Esophagus mucosa (tissue), 1 donor: ENCODE results near the gene IRX4. TPM values are rescaled to one million over a fixed set of nuclear protein-coding genes. Genes with fewer than 3 reads are reported as not detected.

Experiments
- ATAC-seq: fragments of 200-7000 bp; cut with Tn5 transposase; one replicate; pipeline ENCODE4 v1.9.1; 2020
- total RNA-seq: library from RNA; stranded (reverse); gene quantifications from one replicate; pipeline ENCODE4 v1.2.4, GENCODE V29; 2023
- donor health status: DM: yes; HTN: yes; CAD: no.

Gene IRX4
- total RNA-seq, 1 donor from 2014 or later, result 10.3 TPM

DNA sequence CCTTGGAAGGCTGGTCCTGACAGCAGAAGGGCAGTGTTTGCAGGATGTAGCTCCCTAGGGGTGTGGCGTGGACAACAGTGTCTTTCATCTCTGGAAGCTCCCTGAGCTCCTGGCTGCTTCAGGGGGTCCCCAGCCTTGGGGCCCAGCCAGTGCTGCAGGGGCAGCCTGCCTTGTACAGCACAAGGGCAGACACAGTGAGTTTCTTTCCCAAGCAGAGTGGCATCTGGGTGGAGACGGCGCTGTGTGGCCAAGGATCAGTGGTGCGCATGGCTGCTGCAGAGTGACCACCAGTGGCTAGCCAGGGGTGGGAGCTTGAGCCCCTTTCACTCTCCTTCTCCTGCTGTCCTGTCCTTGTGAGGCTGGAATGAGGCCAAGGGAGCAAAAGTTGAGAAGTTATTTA lies 7.6 kb upstream of the IRX4 start:
- no peak for ATAC-seq

DNA sequence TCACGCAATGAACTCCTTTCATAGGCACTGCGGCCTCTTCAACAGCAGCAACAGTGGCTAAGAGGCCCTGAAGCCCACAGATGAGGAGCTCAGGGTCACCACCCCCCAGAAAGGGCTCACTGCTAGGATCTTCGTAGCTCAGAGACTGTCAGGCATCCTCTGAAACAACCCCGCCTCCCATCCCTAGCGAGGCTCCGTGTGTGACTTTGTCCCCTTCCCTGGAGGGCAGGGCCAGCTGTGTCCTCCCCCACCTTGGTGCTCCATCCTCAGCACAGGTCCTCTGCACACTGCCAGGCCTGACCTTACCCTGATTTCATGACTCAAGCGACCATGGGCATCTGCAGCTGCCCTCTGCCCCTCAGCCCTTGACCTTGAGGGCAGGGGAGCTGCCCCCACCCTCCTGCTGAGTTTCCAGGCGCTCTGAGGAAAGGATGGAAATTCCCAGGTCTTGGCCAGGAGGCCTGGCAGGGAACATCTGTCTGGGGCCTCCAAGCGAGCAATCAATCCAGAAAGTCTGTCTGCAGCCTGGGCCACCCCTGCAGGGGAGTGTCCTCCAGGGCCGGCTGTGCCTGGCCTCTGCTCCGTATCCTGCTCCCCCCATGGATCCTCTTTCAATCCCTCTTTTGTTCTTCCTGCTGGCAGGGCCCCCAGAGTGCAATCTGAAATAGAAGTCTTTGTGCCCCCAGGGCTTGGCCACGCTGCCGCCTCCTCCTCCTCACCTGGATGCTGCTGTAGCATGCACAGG lies 6.8 kb upstream of the IRX4 start:
- ATAC-seq, result no peak

DNA sequence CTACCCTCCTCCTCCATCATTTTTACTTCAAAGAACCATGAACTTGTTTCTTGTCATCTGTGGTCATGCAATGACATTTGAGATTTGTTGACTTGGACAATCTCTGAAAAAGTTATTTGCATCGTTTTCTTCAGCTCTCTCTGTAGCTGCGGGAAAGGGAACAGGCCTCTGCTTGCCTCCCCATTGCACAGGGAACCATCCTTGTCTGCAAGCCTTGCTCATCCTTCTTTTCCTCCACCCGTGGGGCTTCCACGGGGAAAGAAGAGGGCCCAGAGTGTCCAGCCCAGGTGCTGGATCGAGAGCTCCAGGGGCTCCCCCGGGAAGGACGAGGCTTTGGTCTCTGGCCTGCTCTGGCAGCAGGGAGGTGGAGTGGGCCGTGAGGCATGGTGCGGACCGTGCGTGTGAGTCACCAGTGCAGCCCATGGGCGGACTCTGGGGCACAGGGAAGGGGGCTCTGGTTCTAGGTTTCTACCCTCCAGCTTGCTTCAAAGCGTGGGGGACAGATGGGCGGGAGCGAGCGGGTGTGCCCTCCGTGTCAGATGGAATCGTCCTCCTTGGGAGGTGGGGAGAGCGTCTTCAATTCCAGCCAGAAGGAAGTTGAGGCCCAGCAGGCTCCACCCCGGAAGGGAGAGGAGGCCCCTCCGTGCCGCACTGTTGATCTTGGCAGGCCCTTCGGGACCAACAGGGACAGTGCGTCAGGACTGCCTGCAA lies 6.0 kb upstream of the IRX4 start:
- ATAC-seq, result peak; percentile 19

DNA sequence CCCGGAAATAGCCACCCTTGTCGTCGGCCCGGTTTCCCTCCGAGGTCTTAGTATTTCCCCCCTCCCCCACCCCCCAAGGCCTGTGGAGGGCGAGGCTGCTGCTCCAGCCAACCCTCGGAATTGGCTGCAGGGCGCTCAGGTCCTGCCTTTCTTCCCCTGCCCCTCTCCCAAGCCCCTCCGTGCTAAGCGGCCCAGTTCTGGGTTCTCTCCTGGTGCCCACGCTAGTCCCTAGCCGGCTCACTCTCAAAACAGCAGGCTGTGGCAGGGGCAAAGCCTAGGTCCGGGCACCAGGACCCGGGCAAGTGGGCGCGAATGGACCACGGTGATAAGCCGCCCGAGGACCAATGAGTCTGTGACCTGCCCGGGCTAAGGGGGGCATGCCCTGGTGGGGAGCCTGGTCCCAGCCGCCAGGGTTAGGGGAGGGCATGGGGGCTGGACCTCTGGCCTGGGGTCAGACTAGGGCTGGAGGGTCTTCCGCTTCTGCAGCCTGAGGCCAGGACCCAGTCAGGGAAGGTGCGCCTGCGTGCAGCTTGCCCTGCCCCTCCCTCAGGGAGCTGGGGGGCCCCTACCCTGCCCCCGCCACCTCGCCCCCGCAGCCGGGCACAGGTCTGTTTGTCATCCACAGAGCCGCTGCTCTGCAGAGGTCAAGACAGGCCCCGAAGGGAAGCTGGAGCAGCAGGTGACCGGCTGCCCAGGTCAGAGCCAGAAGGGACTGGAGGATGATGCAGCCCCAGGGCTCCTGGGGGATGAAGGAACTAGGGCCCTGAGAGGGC lies 5.0 kb upstream of the IRX4 start:
- no peak for ATAC-seq

DNA sequence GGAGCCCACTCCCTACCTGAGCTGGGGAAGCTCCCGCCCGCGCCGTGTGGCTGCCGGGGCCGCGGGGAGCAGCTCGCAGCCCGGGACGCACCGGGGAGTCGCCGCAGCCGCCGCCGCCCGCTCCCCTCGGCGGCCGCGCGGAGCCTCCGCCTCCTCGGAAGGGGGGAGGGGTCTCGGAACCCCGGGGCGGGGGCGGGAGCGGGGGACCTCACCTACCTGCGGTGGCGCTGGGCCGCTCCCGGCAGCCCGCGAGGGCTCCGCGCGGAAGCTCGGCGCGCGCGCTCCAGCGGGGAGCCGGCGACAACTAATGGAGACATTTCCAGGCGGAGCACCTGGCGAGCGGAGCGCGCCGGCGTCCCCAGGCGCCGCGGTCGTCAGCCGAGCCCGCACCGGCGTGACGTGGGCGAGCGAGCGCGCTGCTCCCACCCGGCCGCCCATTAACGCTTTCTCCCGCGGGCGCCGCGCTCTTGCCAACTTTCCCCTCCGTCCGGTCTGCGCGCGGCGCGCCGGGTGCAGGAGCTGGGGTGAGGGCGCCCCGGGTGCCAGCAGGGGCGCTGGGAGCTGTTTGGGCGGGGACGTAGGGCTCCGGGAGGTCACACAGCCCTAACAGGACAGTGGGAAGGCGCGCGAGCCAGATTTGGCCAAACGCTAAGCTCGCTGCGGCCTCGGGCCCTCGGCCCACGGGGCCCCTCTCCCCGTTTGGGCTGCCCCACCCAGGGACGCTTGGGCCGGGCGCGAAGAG lies 4.3 kb upstream of the IRX4 start:
- peak; percentile 1 for ATAC-seq

DNA sequence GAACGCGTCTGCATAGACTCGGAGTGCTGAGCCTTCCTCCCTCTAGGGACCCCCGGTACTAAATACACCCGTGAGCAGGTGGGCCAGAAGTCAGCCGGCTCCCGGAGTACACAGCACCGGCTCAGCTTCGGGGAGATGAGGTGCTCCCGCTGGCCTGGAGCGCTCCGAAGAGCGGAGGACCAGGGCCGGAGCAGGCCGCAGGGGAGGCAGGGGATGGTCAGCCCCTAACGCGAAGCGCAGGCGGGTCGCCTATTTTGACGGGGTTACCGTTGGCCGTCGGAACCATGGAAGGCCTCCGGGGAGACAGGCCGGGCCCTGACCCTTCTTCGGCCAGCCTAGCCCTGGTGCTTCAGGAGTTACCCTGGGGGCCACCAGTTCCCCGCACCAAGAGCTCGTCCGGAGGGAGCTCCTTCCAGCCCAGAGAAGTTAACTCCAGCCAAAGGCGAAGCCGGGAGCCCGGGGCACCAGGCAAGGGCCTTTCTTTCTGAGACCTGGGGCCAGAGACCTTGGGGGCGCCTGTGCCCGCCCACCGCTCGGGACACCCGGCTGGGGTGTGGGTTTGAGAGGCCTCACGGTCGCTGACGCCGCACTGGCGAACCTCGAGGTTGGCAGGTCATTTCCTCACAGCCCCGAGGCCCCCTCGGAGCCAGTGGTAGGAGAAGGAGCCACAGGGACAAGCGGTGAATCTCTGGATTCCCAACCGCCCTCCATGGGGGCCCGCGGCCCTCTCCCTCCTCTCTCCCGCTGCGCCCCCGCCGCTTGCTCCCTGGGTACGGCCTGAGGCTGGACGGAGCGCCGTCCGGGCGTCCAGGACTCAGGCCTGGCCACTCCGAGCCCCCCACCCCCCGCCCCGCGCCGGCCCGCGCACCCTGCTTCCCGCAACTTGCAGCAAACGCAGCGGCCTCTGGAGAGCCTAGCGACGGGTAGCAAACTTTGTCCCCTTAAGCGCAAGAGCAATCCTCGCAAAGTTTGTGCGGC lies 3.4 kb upstream of the IRX4 start:
- no peak for ATAC-seq

DNA sequence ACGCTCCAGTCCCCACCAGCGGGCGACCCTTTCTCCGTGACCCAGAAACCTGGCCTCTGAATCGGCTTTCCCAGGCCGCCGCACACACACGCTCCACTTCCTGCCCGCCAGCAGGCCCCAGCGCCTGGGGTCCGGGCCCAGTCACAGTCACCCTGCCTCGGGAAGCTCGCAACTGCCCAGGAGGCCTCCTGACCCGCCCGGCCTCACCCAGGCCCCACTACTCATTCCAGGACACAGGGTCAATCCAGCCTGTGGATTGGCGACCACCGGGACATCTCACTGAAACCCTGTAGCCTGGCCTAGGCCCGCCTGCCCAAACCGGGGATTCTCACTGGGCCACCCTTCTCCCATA lies 2.7 kb upstream of the IRX4 start:
- ATAC-seq, result no peak

DNA sequence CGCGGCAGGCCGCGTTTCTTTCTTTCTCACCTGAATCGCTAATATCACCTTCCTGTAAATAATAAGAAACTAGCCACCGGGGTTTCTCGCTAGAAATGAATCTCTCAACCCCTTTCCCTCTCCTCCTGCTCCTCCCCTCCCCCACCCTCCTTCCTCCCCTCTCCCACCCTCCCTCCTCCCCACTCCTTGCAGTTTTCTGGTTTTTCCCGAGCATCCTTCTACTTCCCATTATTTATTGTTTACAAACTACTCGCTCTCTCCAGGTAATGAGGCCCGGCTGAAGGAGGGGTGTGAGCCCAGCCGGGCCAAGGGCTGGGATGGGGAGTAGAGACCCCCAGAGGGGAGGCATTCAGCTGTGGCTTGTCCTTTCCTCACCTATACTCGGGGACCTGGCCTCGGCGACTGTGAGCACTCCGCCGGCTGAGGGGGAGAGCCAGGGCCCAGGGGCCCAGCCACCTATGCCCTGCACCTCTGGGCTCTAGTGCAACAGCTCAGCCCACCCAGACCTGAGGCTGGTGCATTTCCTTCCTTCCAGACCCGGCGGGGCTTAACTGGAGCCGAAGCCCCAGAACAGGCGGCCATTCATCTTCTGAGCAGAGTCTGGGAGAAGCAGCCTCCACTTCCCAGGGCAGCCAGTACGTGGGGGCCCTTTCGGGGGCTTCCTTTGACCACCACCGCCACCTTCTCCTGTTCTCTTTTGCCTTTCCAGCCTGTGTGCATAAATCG lies 2.1 kb upstream of the IRX4 start:
- no peak for ATAC-seq

DNA sequence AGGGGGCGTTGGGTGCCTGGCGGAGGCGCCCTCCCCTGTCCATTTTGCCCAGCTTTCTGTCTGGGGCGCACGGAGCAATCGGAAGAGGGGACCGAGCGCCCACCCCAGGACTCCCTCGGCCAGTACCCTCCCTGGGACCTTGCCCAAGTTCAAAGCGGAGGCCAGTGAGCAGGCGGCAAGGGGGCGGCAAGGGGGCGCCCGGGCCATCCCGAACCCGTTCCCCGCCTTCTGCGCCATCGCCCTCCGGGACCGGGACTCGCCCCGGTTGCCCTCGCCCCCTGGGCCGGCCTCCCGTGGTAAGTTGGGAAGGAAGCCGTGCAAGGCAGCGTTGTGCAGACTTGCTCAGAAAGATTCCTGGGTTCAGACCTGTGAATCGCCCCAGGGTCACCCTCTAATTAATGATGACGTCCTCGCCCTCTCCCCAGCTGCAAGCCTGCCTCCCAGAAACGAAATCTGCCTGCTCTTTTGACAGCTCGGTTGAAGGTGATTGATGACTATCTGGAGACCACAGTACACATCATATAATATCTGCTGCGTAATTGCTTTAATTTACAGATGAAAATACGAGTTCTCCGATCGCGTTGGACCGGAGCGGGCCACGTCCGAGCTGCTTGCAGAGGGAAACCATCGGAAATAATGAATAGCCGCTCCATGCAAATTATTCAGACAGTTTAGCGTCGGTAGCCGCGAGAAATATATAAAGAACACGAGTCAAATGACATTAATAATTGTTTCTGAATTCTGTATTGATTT lies 1.4 kb upstream of the IRX4 start:
- peak; percentile 71 for ATAC-seq

DNA sequence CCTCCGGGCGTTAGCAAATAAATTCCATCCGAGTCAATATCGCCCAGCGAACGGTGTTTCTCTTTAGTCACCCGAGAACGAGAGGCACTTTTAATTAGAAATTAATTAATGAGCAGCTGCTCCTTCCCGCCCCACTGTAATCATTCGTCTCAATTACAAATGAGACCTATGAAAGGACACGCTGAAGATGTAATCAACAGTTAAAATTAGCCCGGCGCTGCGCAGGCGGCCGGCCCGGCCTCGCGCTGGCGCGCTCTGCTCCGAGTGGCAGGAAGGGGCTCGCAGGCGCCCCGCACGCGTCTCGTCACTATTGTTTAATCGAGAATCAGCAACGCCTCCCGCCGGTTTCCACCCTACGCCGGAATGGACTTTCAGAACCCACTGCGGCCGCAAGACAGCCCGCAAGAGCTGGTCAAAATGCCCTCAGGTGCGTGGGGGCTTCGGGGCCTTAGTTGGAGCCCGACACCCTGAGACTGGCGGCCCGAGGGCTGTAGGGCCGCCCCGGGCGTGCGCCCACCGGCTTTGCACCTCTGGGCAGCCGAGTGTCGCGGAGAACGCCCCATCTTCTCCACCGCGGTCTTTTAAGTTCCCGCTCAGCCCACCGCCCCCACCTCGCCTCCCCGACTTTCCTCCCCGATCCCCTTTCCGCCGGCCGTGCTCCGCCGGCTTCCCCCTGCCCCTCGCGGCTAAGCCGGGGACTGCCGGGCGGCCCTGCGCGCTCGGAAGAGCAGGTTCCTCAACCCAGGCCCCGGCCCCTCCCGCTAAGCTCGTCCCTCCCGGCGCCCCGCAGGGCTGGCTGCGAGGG lies 597 bp upstream of the IRX4 start:
- peak; percentile 66 for ATAC-seq

DNA sequence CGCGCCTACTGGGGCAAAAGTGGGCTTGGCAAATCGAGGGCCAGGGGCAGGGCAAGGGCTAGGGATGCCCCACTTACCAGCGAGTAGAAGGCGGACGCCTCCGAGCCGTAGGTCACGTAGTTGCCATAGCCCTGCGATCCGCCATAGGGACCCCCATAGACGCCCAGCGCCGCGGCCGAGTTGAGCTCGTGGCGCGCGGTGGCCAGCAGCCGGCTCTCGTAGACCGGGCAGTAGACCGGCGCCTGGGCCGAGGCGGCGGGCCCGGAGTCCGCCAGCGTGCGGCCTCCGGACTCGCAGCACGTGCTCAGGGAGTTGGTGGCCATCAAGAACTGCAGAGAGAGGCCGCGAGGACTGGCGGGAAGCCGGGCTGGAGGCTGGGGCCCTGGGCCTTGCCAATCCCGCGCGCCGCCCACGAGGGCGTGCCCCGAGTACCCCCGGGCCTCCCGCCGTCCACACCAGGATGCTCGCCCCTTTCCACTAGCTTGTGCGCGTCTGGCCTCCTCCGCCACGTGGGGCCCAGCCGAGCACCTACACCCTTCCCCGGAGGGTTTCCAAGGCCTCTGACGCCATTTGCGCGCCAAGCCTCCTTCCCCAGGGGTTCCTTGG lies 891 bp downstream of the IRX4 start:
- peak; percentile 27 for ATAC-seq

DNA sequence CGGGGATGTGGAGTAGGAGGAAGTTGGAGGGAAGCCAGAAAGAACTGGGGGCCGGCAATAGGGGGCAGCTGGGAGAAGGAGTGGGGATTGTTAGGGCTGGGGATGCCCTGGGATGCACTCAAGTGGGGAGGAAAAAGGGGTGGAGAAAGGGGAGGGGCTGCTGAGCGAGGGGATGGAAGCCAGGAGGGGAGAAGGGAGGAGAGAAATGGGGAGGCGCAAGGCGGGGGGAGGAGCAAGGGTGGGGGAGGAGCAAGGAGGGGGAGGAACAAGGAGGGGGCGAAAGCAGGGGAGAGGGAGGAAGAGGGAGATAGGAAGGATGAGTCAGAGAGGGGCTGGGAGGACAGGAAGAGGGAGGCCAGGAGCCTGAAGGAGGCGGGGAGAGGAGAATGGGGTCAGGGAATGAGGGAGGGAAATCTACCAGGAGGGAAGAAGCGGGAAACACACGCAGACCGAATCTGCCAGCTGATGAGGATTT lies 1.6 kb downstream of the IRX4 start:
- ATAC-seq, result peak; percentile 22

DNA sequence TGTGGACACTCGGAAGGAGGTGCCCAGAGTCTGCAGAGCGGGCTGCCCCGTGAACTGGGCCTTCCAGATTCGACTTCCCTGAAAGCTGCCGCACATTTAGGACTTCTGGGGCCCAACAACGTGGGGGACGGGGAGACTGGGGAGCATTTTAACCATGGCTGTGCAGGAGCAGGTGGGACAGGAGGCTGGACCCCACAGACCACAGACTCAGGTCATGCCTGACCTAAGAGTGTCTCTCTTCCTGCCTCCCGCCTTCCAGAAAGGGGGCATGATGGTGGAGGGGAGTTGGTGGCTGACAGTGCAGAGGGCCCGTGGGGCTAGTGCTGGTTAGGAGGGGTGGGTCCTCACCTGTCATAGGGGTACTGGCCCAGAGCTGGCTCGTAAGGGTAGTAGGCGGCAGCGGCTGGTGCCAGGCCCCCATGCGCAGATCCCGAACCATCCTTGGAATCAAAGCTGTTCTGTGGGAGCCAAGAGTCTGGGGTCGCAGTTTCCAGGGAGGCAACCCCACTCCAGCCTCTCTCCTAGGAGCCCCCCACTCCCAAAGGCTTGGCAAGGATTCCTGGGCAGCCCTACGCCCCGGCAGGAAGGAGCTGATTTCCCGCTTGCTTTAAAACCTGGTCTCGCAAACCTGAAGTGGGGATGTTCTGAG lies 2.2 kb downstream of the IRX4 start:
- ATAC-seq, result no peak

DNA sequence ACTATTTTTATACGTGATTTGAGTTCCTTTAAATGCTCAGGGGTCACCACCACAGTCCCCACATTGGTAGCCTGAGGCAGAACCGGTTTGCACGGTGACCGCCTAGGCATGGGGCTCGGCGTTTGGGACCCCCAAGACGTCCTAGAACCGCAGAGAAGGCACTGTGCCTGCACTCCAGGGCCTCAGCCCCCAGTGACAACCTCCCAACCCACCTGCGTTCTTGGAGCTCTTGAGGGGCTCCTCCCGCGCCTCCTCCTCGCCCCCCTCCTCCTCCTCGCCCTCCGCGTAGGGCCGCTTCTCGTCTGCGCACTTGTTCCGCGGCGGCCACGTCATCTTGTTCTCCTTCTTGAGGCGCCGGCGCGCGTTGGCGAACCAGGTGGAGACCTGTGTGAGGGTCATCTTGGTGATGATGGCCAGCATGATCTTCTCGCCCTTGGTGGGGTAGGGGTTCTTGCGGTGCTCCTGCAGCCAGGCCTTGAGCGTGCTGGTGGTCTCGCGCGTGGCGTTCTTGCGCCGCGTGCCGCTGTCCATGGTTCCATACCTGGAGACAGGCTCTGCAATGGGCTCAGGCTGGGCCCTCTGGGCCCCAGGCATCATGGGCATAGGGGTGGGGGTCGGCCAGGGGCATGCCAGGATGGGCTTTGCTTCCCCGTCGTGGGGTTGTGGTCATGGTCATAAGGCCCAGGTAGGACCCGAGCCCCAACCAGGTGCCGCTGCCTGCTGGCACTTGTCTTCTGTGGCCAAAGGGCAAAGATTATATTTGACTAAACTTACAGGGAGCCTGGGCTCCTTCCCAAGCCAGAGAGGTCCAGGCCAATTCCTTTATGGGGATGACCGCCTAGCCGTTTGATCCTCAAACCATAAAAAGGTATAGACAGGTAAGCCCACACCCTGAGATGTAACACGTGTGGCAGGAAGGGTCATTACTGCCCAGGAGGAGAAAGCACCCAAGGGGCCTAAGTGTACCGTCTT lies 3.1 kb downstream of the IRX4 start:
- ATAC-seq, result no peak

DNA sequence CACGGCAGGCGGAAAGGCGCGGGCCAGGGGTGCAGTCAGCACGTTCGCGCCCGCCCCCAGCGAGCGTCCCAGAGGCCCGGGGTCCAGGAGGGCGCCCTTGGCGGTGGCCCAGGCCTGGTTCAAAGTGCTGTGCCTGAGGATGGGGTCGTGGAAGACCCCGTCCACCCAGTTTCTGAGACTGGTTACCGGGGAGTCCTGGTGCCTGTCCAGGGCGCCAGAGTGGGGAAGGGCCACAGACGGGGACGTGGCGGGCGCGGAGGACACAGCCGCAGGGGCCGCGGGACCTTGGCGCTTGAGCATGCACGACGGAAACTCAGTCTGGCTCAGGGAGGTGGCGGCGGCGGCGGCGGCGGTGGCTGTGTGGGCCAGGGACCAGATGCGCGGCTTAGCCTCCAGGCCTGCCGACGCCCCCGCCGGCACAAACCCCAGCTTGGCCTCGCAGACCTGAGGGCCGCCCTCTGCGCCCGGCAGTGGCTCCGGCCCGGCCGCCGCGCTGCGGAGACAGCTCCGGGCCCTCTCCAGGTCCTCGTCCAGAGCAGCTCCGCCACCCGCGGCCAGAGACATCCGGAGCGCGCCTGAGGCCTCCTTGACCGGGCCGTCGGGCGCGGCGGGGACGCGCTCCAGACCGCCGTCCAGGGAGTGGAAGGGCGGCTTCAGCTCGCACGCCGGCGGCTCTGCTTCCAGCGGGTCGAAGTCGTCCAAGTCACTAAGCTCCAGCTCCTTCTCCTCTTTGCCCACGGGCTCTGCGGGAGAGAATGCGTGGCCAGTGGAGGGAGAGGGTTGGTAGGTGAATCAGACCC lies 4.5 kb downstream of the IRX4 start:
- no peak for ATAC-seq
